Measurements from ENCODE around the gene CCDC197.

The CCDC197 gene

GRCh38 chr14:94000267-94000666, 3.2 kb downstream of the CCDC197 start:
- DNase-seq (ENCODE audit: low read depth), result no peak

GRCh38 chr14:94001016-94001415, 3.9 kb downstream of the CCDC197 start:
- no peak for DNase-seq (ENCODE audit: low read depth)

GRCh38 chr14:94001501-94002396, 4.6 kb downstream of the CCDC197 start:
- DNase-seq (ENCODE audit: low read depth), result peak; percentile 44

- no peak for DNase-seq (ENCODE audit: low read depth)
Observed at GRCh38 chr14:94003397-94003796, 6.3 kb downstream of the CCDC197 start.

GRCh38 chr14:94004015-94004414, 6.9 kb downstream of the CCDC197 start:
- DNase-seq (ENCODE audit: low read depth), result no peak

- no peak for DNase-seq (ENCODE audit: low read depth)
Observed at GRCh38 chr14:94005324-94006073, 8.4 kb downstream of the CCDC197 start.

- no peak for DNase-seq (ENCODE audit: low read depth)
Observed at GRCh38 chr14:94008234-94008633, 11.1 kb downstream of the CCDC197 start.

GRCh38 chr14:94009767-94010166, 12.7 kb downstream of the CCDC197 start:
- no peak for DNase-seq (ENCODE audit: low read depth)

GRCh38 chr14:94010625-94011024, 13.5 kb downstream of the CCDC197 start:
- DNase-seq (ENCODE audit: low read depth), result no peak

- DNase-seq (ENCODE audit: low read depth), result no peak
Observed at GRCh38 chr14:94011795-94012194, 14.7 kb downstream of the CCDC197 start.

GRCh38 chr14:94014382-94014781, 17.3 kb downstream of the CCDC197 start:
- DNase-seq (ENCODE audit: low read depth), result no peak

- DNase-seq (ENCODE audit: low read depth), result no peak
Observed at GRCh38 chr14:94015223-94015622, 18.1 kb downstream of the CCDC197 start.

- no peak for DNase-seq (ENCODE audit: low read depth)
Observed at GRCh38 chr14:94016446-94016976, 19.4 kb downstream of the CCDC197 start.

GRCh38 chr14:94018308-94018707, 21.2 kb downstream of the CCDC197 start:
- DNase-seq (ENCODE audit: low read depth), result no peak

GRCh38 chr14:94019329-94019728, 22.2 kb downstream of the CCDC197 start:
- DNase-seq (ENCODE audit: low read depth), result no peak

- no peak for DNase-seq (ENCODE audit: low read depth)
Observed at GRCh38 chr14:94020267-94020666, 23.2 kb downstream of the CCDC197 start.

- DNase-seq (ENCODE audit: low read depth), result no peak
Observed at GRCh38 chr14:94021001-94021400, 23.9 kb downstream of the CCDC197 start.

GRCh38 chr14:94021416-94022157, 24.5 kb downstream of the CCDC197 start:
- no peak for DNase-seq (ENCODE audit: low read depth)

GRCh38 chr14:94022532-94023411, 25.7 kb downstream of the CCDC197 start:
- DNase-seq (ENCODE audit: low read depth), result no peak

- no peak for DNase-seq (ENCODE audit: low read depth)
Observed at GRCh38 chr14:94024549-94024948, 27.4 kb downstream of the CCDC197 start.

- DNase-seq (ENCODE audit: low read depth), result no peak
Observed at GRCh38 chr14:94025720-94026119, 28.6 kb downstream of the CCDC197 start.

Data from CMK (cell line).